CD4-positive, alpha-beta T cell treated with Interferon alpha-2 for 1 hour (primary cell): ENCODE data around the gene NOX5.

Experiments
- DNase-seq, 2 donors: peaks; one replicate each; pipeline ENCODE4 v3.0.0-alpha.2; 2020 to 2022

The NOX5 gene

DNA sequence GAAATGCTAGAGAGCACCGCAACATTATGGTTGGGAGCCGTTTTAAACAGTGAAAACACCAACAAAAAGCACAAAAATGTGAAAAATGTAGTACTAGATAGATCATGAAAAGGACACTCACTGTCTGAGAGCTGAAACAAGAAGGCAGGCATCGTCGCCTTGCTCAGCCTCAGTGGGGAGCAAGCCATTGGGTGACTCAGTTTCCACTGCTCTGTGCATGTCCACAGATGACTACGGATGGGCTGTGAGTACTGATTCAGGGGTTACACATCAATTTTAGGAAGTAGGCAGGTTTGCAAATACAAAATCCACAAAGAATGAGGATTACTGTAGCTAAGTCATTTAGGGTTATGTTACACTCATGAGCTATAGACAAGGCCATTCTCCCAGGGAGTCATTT is 10.8 kb downstream of the NOX5 start:
- no peak for DNase-seq

DNA sequence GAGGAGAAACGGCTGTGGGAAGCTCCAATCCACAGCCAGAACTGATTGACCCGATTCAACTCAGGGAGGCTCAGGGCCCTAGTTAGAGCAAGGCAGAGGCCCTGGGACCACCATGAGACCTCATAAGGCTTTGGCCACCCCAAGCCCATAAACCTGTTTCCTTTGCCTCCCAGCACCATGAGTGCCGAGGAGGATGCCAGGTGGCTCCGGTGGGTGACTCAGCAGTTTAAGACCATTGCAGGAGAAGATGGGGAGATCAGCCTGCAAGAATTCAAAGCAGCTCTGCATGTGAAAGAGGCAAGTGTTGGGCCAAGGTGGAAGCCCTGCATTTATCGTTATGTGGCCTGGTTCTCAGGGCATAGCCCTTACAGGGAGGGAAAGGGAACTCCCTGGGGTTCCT is 11.9 kb downstream of the NOX5 start:
- DNase-seq, result no peak

DNA sequence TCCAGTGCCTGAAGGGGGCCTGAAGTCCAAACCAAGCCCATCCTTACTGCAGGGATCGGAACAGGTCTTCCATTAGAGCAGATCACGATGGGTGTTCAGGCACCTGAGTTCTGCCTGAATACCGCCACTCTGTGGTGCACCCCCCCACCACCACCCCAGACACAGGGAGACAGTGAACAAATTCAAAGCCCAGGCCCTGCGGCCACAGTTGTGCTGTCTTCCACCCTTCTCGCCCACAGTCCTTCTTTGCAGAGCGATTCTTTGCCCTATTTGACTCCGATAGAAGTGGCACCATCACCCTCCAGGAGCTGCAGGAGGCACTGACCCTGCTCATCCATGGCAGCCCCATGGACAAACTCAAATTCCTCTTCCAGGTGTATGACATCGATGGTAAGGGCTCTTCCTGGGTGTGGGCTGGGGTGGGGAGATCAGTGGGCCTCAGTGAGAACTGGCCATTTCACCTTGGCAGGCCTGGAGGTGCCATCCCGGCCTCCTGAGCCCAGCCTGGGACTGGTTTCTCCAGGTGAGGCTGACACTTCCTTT is 13.6 kb downstream of the NOX5 start:
- DNase-seq, result no peak

GRCh38 chr15:69031013-69032001 is 16.8 kb downstream of the NOX5 start:
- DNase-seq, result peak; percentile 10 to 19

GRCh38 chr15:69032031-69032430 is 17.5 kb downstream of the NOX5 start:
- DNase-seq, result no peak

DNA sequence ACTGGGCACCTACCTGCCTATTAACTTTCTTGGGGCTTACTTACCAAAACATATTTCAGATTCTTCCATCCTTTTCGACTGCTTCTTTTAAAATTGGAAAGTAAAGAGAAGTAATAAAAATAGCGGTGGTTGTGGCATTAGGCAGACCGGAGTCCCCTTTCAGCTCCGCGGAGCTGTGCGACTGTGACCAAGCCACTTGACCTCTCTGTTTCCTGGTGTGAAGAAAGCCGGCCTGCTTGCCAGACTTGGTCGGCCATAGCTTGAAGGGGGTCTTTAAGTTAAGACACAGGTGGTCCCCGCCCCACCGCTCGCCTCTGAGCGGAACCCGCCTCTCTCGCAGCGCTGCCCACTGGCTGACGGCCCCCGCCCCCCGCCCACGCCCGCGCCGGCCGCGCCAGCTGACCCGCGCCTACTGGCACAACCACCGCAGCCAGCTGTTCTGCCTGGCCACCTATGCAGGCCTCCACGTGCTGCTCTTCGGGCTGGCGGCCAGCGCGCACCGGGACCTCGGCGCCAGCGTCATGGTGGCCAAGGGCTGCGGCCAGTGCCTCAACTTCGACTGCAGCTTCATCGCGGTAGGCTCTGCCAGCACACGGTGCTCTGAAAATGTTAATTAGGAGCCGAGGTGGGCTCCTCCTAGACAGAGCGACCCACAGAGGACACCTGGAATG is 18.3 kb downstream of the NOX5 start:
- no peak for DNase-seq

DNA sequence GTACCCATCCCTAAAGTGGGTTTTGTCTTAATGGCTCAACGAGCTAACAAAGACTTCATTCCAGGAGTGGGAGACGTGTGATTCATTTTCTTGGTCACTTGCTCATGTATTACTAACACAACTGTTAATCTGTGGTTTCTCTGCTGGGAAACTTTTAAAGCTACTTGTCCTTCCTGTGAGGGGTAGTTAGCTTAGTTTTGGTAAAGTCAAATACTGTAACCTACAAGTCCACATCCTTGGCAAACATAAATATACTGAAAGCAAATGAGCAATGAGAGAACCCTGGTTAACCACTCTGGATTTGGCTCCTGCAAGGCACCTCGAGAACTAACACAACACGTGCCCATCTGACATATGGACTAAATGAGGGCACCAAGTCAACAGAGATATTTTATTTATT is 19.9 kb downstream of the NOX5 start:
- no peak for DNase-seq

- no peak for DNase-seq
These were observed 20.9 kb downstream of the NOX5 start for GRCh38 chr15:69035205-69035917.

- no peak for DNase-seq
These were observed 21.4 kb downstream of the NOX5 start for GRCh38 chr15:69035918-69036258.

DNA sequence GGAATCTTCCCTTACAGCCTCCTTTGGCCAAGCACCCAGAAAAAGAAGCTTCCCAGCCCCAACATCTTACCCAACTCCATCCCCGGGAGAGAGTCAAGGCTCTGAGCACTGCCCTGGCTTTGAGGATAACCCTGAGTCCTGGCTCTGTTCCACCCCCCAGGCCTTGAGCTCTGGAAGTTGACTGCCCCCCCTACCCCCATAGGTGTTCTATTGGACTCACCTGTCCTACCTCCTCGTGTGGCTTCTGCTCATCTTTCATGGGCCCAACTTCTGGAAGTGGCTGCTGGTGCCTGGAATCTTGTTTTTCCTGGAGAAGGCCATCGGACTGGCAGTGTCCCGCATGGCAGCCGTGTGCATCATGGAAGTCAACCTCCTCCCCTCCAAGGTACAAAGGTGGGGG is 22.3 kb downstream of the NOX5 start:
- DNase-seq, result no peak

GRCh38 chr15:69037482-69037881 is 23.0 kb downstream of the NOX5 start:
- no peak for DNase-seq

DNA sequence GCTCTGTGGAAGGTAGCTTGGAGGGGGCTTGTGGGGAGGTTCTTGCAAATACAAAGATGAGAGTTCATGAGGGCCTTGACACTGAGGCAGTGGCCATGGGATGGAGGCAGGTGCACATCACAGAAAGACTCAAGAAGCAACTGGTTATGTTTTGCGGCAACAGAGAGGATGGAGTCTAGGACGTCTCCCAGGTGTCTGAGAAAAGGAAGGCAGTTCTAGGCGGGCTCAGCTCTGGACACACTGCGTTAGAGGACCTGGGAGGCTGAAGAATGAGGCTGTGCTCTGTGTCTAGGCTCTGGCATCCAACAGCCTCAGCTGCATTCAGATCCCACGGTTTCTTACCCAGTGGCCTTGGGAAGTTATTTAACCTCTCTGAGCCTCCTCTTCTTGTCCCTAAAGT is 23.5 kb downstream of the NOX5 start:
- no peak for DNase-seq

DNA sequence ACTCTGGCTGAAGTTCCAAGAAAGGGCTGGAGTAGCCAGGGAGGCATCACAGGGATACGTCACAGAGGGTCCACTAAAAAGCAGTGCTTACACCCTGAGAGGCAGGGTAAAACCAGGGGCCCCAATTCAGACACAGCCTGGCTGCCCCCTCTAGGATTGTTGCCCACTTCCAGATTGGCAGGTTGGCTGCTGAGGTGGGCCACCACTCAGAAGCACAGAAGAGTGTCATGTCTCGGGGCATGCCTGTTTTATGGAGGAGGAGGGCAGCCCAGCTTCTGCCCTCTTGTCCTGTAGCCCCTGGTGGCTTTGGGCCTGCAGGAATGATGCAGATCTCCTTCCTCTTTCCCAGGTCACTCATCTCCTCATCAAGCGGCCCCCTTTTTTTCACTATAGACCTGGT is 24.0 kb downstream of the NOX5 start:
- no peak for DNase-seq

- DNase-seq, result no peak
These were observed 25.2 kb downstream of the NOX5 start for GRCh38 chr15:69039516-69040225.

- DNase-seq, result no peak
These were observed 28.0 kb downstream of the NOX5 start for GRCh38 chr15:69042531-69042930.

GRCh38 chr15:69045802-69046201 is 31.3 kb downstream of the NOX5 start:
- no peak for DNase-seq

GRCh38 chr15:69046781-69047180 is 32.3 kb downstream of the NOX5 start:
- DNase-seq, result no peak

- no peak for DNase-seq
These were observed 35.5 kb downstream of the NOX5 start for GRCh38 chr15:69049976-69050375.

DNA sequence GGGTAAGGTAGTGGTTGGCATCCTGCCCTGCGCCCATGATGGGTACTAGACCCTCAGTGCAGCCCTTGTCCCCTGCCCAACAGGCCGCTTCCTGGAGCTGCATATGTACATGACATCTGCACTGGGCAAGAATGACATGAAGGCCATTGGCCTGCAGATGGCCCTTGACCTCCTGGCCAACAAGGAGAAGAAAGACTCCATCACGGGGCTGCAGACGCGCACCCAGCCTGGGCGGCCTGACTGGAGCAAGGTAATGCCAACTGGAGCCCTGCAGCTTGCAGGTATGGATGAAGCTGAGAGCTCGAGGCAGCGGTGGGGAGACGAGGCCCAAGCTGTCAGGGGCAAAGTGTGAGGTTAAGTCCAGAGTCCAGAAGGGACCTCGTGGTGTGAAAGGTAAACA is 40.8 kb downstream of the NOX5 start:
- no peak for DNase-seq

DNA sequence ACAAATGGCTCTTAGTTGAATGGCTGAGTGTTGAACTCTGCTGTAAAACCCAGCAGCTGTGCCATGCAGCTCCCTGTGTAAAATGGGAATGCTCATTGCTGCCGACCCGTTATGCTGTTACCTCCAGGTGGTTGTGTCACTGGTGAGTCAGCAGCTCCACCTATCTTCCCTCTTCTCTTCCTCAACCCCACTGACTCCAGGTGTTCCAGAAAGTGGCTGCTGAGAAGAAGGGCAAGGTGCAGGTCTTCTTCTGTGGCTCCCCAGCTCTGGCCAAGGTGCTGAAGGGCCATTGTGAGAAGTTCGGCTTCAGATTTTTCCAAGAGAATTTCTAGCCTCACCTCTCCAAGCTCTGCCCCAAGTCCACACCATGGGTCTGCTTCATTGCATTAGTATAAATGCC is 41.9 kb downstream of the NOX5 start:
- DNase-seq, result no peak

GRCh38 chr15:69058830-69059556 is 44.5 kb downstream of the NOX5 start:
- DNase-seq, result peak; percentile 61 to 77

GRCh38 chr15:69059557-69059943 is 45.1 kb downstream of the NOX5 start:
- no peak for DNase-seq
